Naive thymus-derived CD8-positive, alpha-beta T cell (primary cell): ENCODE results near the gene AHNAK. TPM values are rescaled to one million over a fixed set of nuclear protein-coding genes. Genes with fewer than 3 reads are reported as not detected.
A peak's percentile ranks its signal among the peaks of the same experiment; 100 is the strongest.

Experiments
- ATAC-seq, 2 donors: fragments of 150-1000 bp; cut with Tn5 transposase in 1 of 2; sonication (Bioruptor Pico), chemical (Tn5 transposase) in 1 of 2; 1 replicate in 1 of 2; 2 replicates in 1 of 2; pipeline ENCODE4 v1.10.0; 2021; ENCODE audit warnings: mild to moderate bottlenecking in 2 of 2, moderate library complexity in 2 of 2
- POLR2A ChIA-PET: fragments of 350-600 bp; sonication (Branson Sonifier 250); formaldehyde crosslinking; loops from one replicate; lab custom pipeline; 2021; ENCODE audit warnings: antibody characterized with exemption; lab: Charles Lee
- DNase-seq, 10 donors: peaks; one replicate each; pipeline versions ENCODE4 v3.0.0 to v3.0.0-alpha.2; 2020 to 2022
- H3K27ac Mint-ChIP-seq, 10 donors: one replicate each; pipeline ENCODE4 v1.8.0; 2020 to 2022; ENCODE audit warnings: mild to moderate bottlenecking in 10 of 10, mixed read lengths in 10 of 10, moderate library complexity in 4 of 10, inconsistent platforms in 1 of 10
- H3K27me3 Mint-ChIP-seq, 5 donors: one replicate each; pipeline ENCODE4 v1.8.0; 2021 to 2022; ENCODE audit warnings: mixed read lengths in 5 of 5
- H3K36me3 Mint-ChIP-seq, 3 donors: one replicate each; pipeline ENCODE4 v1.8.0; 2020 to 2022; ENCODE audit warnings: mixed read lengths in 3 of 3, mild to moderate bottlenecking in 2 of 3, inconsistent platforms in 1 of 3
- H3K4me1 Mint-ChIP-seq, 4 donors: one replicate each; pipeline ENCODE4 v1.8.0; 2021 to 2022; ENCODE audit warnings: mixed read lengths in 4 of 4
- H3K4me3 Mint-ChIP-seq, 10 donors: one replicate each; pipeline ENCODE4 v1.8.0; 2020 to 2022; ENCODE audit warnings: mild to moderate bottlenecking in 10 of 10, mixed read lengths in 10 of 10, moderate library complexity in 6 of 10, inconsistent platforms in 1 of 10
- H3K9me3 Mint-ChIP-seq, 9 donors: one replicate each; pipeline ENCODE4 v1.8.0; 2020 to 2022; ENCODE audit warnings: mixed read lengths in 9 of 9, mild to moderate bottlenecking in 3 of 9, inconsistent platforms in 1 of 9, moderate library complexity in 1 of 9
- polyA plus RNA-seq, 3 donors: library from polyadenylated mRNA; unstranded; fragments of 300-500 nt; fragmentation: Illumina TruSeq; gene quantifications; one replicate each; pipeline ENCODE4 v1.2.3, GENCODE V29; 2021
- total RNA-seq, 8 experiments: library from RNA in 2 of 8; stranded (reverse) in 2 of 8; gene quantifications; one replicate each; pipeline ENCODE4 v1.2.3 and lab custom pipeline; 2021 to 2026

AHNAK gene
- total and polyA plus RNA-seq, 5 experiments from 2014 or later, result 7.7 to 231 (median 19.8) TPM

- H3K4me1 Mint-ChIP-seq, result peaks cover 35 to 67% (median 67%) of the 10 kb centered on the region in 4 donors
- POLR2A ChIA-PET, result interaction anchor here (0.6 to 0.7 kb wide), 3 partner anchors 12 to 118 kb away, joined by 3 to 4 read pairs (median 3); no protein-coding TSS in a partner anchor
Observed at GRCh38 chr11:62548545-62549335, 2.1 kb upstream of the AHNAK start.

GRCh38 chr11:62547691-62548281 is 1.2 kb upstream of the AHNAK start:
- Mint-ChIP-seq H3K4me1 (peaks cover 31 to 67% (median 67%) of the 10 kb centered on the region in 4 donors), H3K4me3 (peak overlapping the region; percentile 63 to 94 (median 84)), H3K9me3 (peaks cover 0 to 2% (median 0%) of the 10 kb centered on the region in 9 donors), H3K36me3 (no peaks in the 10 kb centered on the region), H3K27me3 (peaks cover 0 to 2% (median 0%) of the 10 kb centered on the region in 5 donors), H3K27ac (peak overlapping the region; percentile 80 to 100 (median 90))
- no peak for DNase-seq
- POLR2A ChIA-PET, result interaction anchor here (0.7 to 6.3 kb wide), 4 partner anchors 8 to 119 kb away, joined by 3 to 207 read pairs (median 4); partner anchors contain the start of gene MTA2
- ATAC-seq, result no peak

More at GRCh38 chr11:62548545-62549335, 2.1 kb upstream of the AHNAK start:
- DNase-seq, result no peak
- Mint-ChIP-seq H3K9me3 (peaks cover 0 to 2% (median 0%) of the 10 kb centered on the region in 9 donors), H3K4me3 (peak overlapping the region in 2 of 10 donors; percentile 78 to 86), H3K27ac (peak overlapping the region; percentile 56 to 100 (median 80)), H3K36me3 (no peaks in the 10 kb centered on the region), H3K27me3 (peaks cover 0 to 2% (median 0%) of the 10 kb centered on the region in 5 donors)
- no peak for ATAC-seq

- H3K4me3 Mint-ChIP-seq, result peak overlapping the region; percentile 65 to 94 (median 84)
- peak in 1 of 2 donors; percentile 2 for ATAC-seq
- POLR2A ChIA-PET, result interaction anchor here (0.6 to 6.3 kb wide), 4 partner anchors 9 to 54 kb away, joined by 4 to 207 read pairs (median 8); partner anchors contain the start of genes MTA2 and TUT1
- H3K9me3 Mint-ChIP-seq, result peaks cover 0 to 2% (median 0%) of the 10 kb centered on the region in 9 donors
- no peaks in the 10 kb centered on the region for H3K36me3 Mint-ChIP-seq
- peaks cover 0 to 2% (median 0%) of the 10 kb centered on the region in 5 donors for H3K27me3 Mint-ChIP-seq
- DNase-seq, result no peak
- H3K27ac Mint-ChIP-seq, result peak overlapping the region; percentile 75 to 100 (median 90)
- peaks cover 28 to 67% (median 66%) of the 10 kb centered on the region in 4 donors for H3K4me1 Mint-ChIP-seq
Observed at GRCh38 chr11:62546929-62547625, 471 bp upstream of the AHNAK start.

- Mint-ChIP-seq H3K27me3 (no peaks in the 10 kb centered on the region), H3K9me3 (no peaks in the 10 kb centered on the region), H3K36me3 (no peaks in the 10 kb centered on the region), H3K4me3 (peak overlapping the region; percentile 89 to 95 (median 94)), H3K4me1 (peaks cover 31 to 67% (median 66%) of the 10 kb centered on the region in 4 donors), H3K27ac (peak overlapping the region; percentile 83 to 99 (median 94))
- POLR2A ChIA-PET, result interaction anchor here (1.4 to 6.3 kb wide), 3 partner anchors 10 to 56 kb away, joined by 4 to 207 read pairs (median 11); partner anchors contain the start of genes MTA2 and TUT1
- ATAC-seq (peak; percentile 36), DNase-seq (peak in 9 of 10 donors; percentile 33 to 74 (median 50))
Observed at GRCh38 chr11:62545437-62546243, 966 bp downstream of the AHNAK start.

GRCh38 chr11:62544581-62545436 is 1.8 kb downstream of the AHNAK start:
- H3K36me3 Mint-ChIP-seq, result no peaks in the 10 kb centered on the region
- no peaks in the 10 kb centered on the region for H3K9me3 Mint-ChIP-seq
- POLR2A ChIA-PET, result interaction anchor here (0.7 to 6.3 kb wide), 7 partner anchors 11 to 183 kb away, joined by 3 to 207 read pairs (median 4); partner anchors contain the start of genes HNRNPUL2, MTA2 and TUT1
- H3K4me1 Mint-ChIP-seq, result peaks cover 31 to 67% (median 66%) of the 10 kb centered on the region in 4 donors
- H3K27ac Mint-ChIP-seq, result peak overlapping the region; percentile 79 to 99 (median 93)
- peak overlapping the region; percentile 89 to 95 (median 94) for H3K4me3 Mint-ChIP-seq
- DNase-seq (peak in 3 of 10 donors; percentile 24 to 40 (median 35)), ATAC-seq (peak; percentile 15 to 16)
- no peaks in the 10 kb centered on the region for H3K27me3 Mint-ChIP-seq

- Mint-ChIP-seq H3K4me1 (peaks cover 33 to 73% (median 71%) of the 10 kb centered on the region in 4 donors), H3K36me3 (no peaks in the 10 kb centered on the region), H3K27me3 (no peaks in the 10 kb centered on the region), H3K9me3 (no peaks in the 10 kb centered on the region), H3K27ac (peak overlapping the region in 9 of 10 donors; percentile 79 to 99 (median 92)), H3K4me3 (peak overlapping the region; percentile 89 to 95 (median 94))
- POLR2A ChIA-PET, result interaction anchor here (0.7 to 6.3 kb wide), 9 partner anchors 12 to 184 kb away, joined by 3 to 207 read pairs (median 4); partner anchors contain the start of genes EEF1G, HNRNPUL2, LBHD1 and TUT1
- ATAC-seq (no peak), DNase-seq (no peak)
Observed at GRCh38 chr11:62543680-62544444, 2.7 kb downstream of the AHNAK start.

- Mint-ChIP-seq H3K27ac (peak overlapping the region; percentile 68 to 99 (median 88)), H3K27me3 (no peaks in the 10 kb centered on the region), H3K4me3 (peak overlapping the region; percentile 62 to 95 (median 92)), H3K36me3 (no peaks in the 10 kb centered on the region), H3K4me1 (peaks cover 40 to 79% (median 74%) of the 10 kb centered on the region in 4 donors), H3K9me3 (no peaks in the 10 kb centered on the region)
- peak; percentile 49 to 80 (median 71) for DNase-seq
- peak; percentile 28 to 39 for ATAC-seq
- POLR2A ChIA-PET, result interaction anchor here (0.6 to 6.3 kb wide), 6 partner anchors 13 to 129 kb away, joined by 3 to 207 read pairs (median 6); partner anchors contain the start of genes EEF1G, LBHD1, TUT1 and UQCC3
Observed at GRCh38 chr11:62542750-62543567, 3.6 kb downstream of the AHNAK start.

GRCh38 chr11:62542111-62542745 is 4.4 kb downstream of the AHNAK start:
- POLR2A ChIA-PET, result interaction anchor here (0.7 to 6.3 kb wide), 5 partner anchors 14 to 137 kb away, joined by 3 to 207 read pairs (median 6); partner anchors contain the start of genes EEF1G and TUT1
- no peak for DNase-seq
- H3K4me1 Mint-ChIP-seq, result peaks cover 35 to 74% (median 67%) of the 10 kb centered on the region in 4 donors
- no peak for ATAC-seq
- H3K27ac Mint-ChIP-seq, result peak overlapping the region in 8 of 10 donors; percentile 41 to 99 (median 88)
- H3K4me3 Mint-ChIP-seq, result peak overlapping the region in 9 of 10 donors; percentile 12 to 95 (median 94)
- H3K36me3 Mint-ChIP-seq, result peaks cover 0 to 2% (median 0%) of the 10 kb centered on the region in 3 donors
- no peaks in the 10 kb centered on the region for H3K27me3 Mint-ChIP-seq
- H3K9me3 Mint-ChIP-seq, result no peaks in the 10 kb centered on the region
